GM20000 (cell line): ENCODE results near the gene MAP7D1.

Experiments used
- DNase-seq: peaks from one replicate; pipeline ENCODE4 v3.0.0; 2012; ENCODE audit warnings: low spot score
- CTCF ChIP-seq: IDR thresholded peaks from 2 replicates; pipeline ENCODE4 v1.5.1; 2012; ENCODE audit warnings: mild to moderate bottlenecking, control low read depth; ENCODE audit errors: extremely low read depth, missing control alignments

Gene MAP7D1

GRCh38 chr1:36114371-36114770 lies 41.6 kb upstream of the MAP7D1 start:
- TF ChIP-seq CTCF: no peak
- DNase-seq: no peak

DNA sequence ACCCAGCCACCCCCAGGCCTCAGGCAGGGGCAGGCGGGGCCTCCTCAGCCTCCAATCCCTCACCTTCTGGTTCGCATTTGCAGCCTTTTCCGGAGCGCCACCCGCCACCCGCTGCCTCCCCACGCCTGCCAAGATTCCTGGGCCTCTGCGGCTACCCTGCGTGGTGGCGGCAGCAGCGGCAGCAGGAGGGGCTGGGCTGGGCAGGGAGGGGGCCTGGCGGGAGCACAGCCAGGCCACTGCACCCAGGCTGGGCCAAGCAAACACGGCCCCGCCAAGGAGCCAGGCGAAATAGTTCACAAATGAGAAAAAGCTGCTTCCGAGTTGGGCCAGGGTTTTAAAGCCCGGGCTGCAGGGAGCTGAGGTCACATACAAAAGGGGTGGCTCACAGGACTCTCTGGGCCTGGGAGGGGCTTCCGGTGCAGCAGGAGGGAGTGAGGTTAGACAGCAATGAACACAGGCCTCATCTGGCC lies 40.7 kb upstream of the MAP7D1 start:
- TF ChIP-seq CTCF: no peak
- DNase-seq: no peak

GRCh38 chr1:36115931-36116330 lies 40.0 kb upstream of the MAP7D1 start:
- DNase-seq: no peak
- TF ChIP-seq CTCF: no peak

DNA sequence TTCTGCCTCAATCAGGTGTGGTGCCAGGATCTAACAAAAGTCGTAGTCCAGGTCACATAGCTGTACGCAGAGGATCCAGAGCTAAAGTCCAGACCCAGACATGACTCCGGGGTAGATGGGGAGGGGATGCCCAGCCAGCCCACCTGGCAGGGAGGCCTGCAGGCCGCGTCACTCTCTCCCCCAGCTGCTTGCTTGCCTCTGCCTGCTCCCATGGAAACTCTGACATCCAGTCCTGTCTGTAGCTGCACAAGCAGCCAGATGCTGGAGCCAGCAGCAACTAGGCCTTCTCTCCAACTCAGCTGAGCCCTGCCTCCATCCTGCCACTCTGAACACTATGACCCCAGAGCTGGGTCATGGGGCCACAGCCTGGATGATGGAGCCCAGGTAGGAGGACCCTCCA lies 39.1 kb upstream of the MAP7D1 start:
- no peak for TF ChIP-seq CTCF
- no peak for DNase-seq

DNA sequence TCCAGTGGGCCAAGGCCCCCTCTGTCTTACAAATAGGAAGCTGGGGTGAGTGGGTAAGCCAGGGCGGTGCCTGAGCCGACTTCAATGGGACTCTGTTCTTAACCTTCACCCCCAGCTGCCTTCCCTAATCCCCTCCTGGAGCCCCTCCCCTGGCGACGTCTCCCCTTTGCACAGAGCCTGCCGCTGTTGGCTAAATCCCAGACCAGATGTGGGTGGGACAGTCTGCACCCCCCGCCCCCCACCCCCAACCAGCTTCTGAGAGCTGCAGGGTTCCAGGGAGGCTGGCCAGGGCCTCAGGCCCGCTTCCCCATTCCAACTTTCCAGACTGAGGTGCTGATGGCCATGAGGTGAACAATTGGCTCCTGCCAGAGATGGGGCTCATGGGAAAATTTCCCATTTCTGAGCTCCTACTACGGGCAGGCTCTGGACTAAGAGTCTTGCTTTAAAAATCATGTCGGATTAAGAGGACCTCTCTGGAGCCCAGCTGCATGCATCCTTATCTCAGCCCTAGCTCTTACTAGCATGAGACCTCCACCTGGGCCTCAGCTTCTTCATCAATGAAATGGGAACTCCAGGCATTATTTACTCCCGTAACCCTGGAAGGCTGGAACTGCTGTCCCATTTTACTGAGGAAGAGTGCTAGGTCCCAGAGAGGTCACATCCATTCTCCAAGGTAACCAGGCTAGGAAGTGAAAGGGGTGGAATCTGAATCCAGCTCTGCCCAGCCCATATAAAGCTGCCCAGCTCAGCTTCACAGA lies 37.3 kb upstream of the MAP7D1 start:
- TF ChIP-seq CTCF: no peak
- DNase-seq: no peak

DNA sequence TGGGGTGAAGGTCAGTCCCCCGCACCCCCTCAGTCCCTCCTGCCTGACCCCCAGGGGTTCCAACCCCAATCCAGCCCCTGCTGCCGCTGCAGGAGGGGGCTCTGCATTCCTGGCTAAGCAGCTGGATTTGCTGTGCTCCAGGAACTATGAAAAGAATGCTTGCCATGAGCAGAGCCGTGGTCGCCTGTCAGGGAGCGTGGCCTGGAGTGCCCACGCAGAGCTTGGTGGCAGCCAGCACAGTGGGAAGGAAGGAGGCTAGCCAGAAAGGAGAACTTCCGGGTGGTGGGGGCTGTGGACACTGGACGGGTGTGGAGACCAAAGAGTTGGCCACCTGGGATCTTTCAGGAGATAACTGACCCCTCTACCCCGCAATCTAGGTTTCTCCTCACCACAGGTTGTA lies 36.5 kb upstream of the MAP7D1 start:
- no peak for DNase-seq
- TF ChIP-seq CTCF: no peak

- TF ChIP-seq CTCF: no peak
- no peak for DNase-seq
Observed at GRCh38 chr1:36122062-36123030, 33.6 kb upstream of the MAP7D1 start.
